Memory B cell (primary cell): ENCODE data around the gene AP4M1.

Experiments used
- ATAC-seq: fragments of 150-1000 bp; cut with Tn5 transposase; 2 replicates; pipeline ENCODE4 v1.10.0; 2021; ENCODE audit warnings: low read depth, mild to moderate bottlenecking, moderate library complexity
- DNase-seq, 2 donors: peaks; one replicate each; pipeline ENCODE4 v3.0.0; 2022; ENCODE audit warnings: low spot score in 2 of 2
- H3K27ac Mint-ChIP-seq: one replicate; pipeline ENCODE4 v1.8.0; 2022; ENCODE audit warnings: mild to moderate bottlenecking, moderate library complexity, mixed read lengths
- H3K27me3 Mint-ChIP-seq: one replicate; pipeline ENCODE4 v1.8.0; 2022; ENCODE audit warnings: mixed read lengths
- H3K36me3 Mint-ChIP-seq: one replicate; pipeline ENCODE4 v1.8.0; 2022; ENCODE audit warnings: mild to moderate bottlenecking, mixed read lengths
- H3K4me1 Mint-ChIP-seq: one replicate; pipeline ENCODE4 v1.8.0; 2022; ENCODE audit warnings: mixed read lengths
- H3K4me3 Mint-ChIP-seq: one replicate; pipeline ENCODE4 v1.8.0; 2022; ENCODE audit warnings: mild to moderate bottlenecking, moderate library complexity, mixed read lengths
- H3K9me3 Mint-ChIP-seq: one replicate; pipeline ENCODE4 v1.8.0; 2022; ENCODE audit warnings: mixed read lengths

The AP4M1 gene

GRCh38 chr7:100091411-100092181 lies 9.8 kb upstream of the AP4M1 start:
- no peak overlapping the region for H3K4me3 Mint-ChIP-seq
- H3K36me3 Mint-ChIP-seq: peaks cover 24% of the 10 kb centered on the region
- peaks cover 17% of the 10 kb centered on the region for H3K4me1 Mint-ChIP-seq
- no peak for ATAC-seq
- H3K27me3 Mint-ChIP-seq: no peaks in the 10 kb centered on the region
- H3K27ac Mint-ChIP-seq: peak overlapping the region; percentile 41
- no peaks in the 10 kb centered on the region for H3K9me3 Mint-ChIP-seq
- DNase-seq: no peak

- DNase-seq: no peak
- peaks cover 34% of the 10 kb centered on the region for H3K36me3 Mint-ChIP-seq
- H3K4me1 Mint-ChIP-seq: peaks cover 21% of the 10 kb centered on the region
- no peak overlapping the region for H3K27ac Mint-ChIP-seq
- no peak overlapping the region for H3K4me3 Mint-ChIP-seq
- no peaks in the 10 kb centered on the region for H3K9me3 Mint-ChIP-seq
- H3K27me3 Mint-ChIP-seq: no peaks in the 10 kb centered on the region
- no peak for ATAC-seq
Measured at GRCh38 chr7:100093054-100093453, 8.4 kb upstream of the AP4M1 start.

GRCh38 chr7:100093498-100093897 lies 7.9 kb upstream of the AP4M1 start:
- Mint-ChIP-seq H3K4me3 (no peak overlapping the region), H3K27ac (no peak overlapping the region), H3K36me3 (peaks cover 38% of the 10 kb centered on the region), H3K27me3 (no peaks in the 10 kb centered on the region), H3K9me3 (no peaks in the 10 kb centered on the region), H3K4me1 (peaks cover 25% of the 10 kb centered on the region)
- ATAC-seq (no peak), DNase-seq (no peak)

- Mint-ChIP-seq H3K27me3 (no peaks in the 10 kb centered on the region), H3K9me3 (no peaks in the 10 kb centered on the region), H3K27ac (no peak overlapping the region), H3K4me1 (peaks cover 30% of the 10 kb centered on the region), H3K4me3 (no peak overlapping the region), H3K36me3 (peaks cover 43% of the 10 kb centered on the region)
- DNase-seq: no peak
- ATAC-seq: no peak
Measured at GRCh38 chr7:100093925-100094486, 7.4 kb upstream of the AP4M1 start.

GRCh38 chr7:100095289-100095688 lies 6.2 kb upstream of the AP4M1 start:
- Mint-ChIP-seq H3K4me1 (peaks cover 30% of the 10 kb centered on the region), H3K27ac (no peak overlapping the region), H3K4me3 (no peak overlapping the region), H3K36me3 (peaks cover 47% of the 10 kb centered on the region), H3K27me3 (no peaks in the 10 kb centered on the region), H3K9me3 (no peaks in the 10 kb centered on the region)
- no peak for DNase-seq
- ATAC-seq: no peak

- no peak overlapping the region for H3K27ac Mint-ChIP-seq
- peaks cover 27% of the 10 kb centered on the region for H3K4me1 Mint-ChIP-seq
- no peaks in the 10 kb centered on the region for H3K9me3 Mint-ChIP-seq
- no peak for DNase-seq
- H3K4me3 Mint-ChIP-seq: no peak overlapping the region
- ATAC-seq: no peak
- peaks cover 44% of the 10 kb centered on the region for H3K36me3 Mint-ChIP-seq
- no peaks in the 10 kb centered on the region for H3K27me3 Mint-ChIP-seq
Measured at GRCh38 chr7:100095704-100096103, 5.7 kb upstream of the AP4M1 start.

- Mint-ChIP-seq H3K9me3 (no peaks in the 10 kb centered on the region), H3K4me1 (peaks cover 31% of the 10 kb centered on the region), H3K4me3 (peak overlapping the region; percentile 32), H3K27ac (peak overlapping the region; percentile 97), H3K36me3 (peaks cover 31% of the 10 kb centered on the region), H3K27me3 (no peaks in the 10 kb centered on the region)
- DNase-seq: no peak
- no peak for ATAC-seq
Measured at GRCh38 chr7:100098913-100099312, 2.5 kb upstream of the AP4M1 start.

GRCh38 chr7:100099452-100099851 lies 2.0 kb upstream of the AP4M1 start:
- peaks cover 31% of the 10 kb centered on the region for H3K4me1 Mint-ChIP-seq
- H3K27ac Mint-ChIP-seq: peak overlapping the region; percentile 97
- peak overlapping the region; percentile 82 for H3K4me3 Mint-ChIP-seq
- peaks cover 30% of the 10 kb centered on the region for H3K36me3 Mint-ChIP-seq
- DNase-seq: no peak
- H3K27me3 Mint-ChIP-seq: no peaks in the 10 kb centered on the region
- ATAC-seq: no peak
- no peaks in the 10 kb centered on the region for H3K9me3 Mint-ChIP-seq

GRCh38 chr7:100100420-100101015 lies 925 bp upstream of the AP4M1 start:
- Mint-ChIP-seq H3K4me1 (peaks cover 31% of the 10 kb centered on the region), H3K27ac (peak overlapping the region; percentile 97), H3K36me3 (peaks cover 30% of the 10 kb centered on the region), H3K9me3 (no peaks in the 10 kb centered on the region), H3K4me3 (peak overlapping the region; percentile 82), H3K27me3 (no peaks in the 10 kb centered on the region)
- DNase-seq (peak; percentile 89 to 93), ATAC-seq (peak; percentile 76)

- peaks cover 24% of the 10 kb centered on the region for H3K4me1 Mint-ChIP-seq
- peak overlapping the region; percentile 79 for H3K4me3 Mint-ChIP-seq
- peak overlapping the region; percentile 97 for H3K27ac Mint-ChIP-seq
- H3K27me3 Mint-ChIP-seq: no peaks in the 10 kb centered on the region
- H3K36me3 Mint-ChIP-seq: peaks cover 24% of the 10 kb centered on the region
- ATAC-seq (no peak), DNase-seq (no peak)
- H3K9me3 Mint-ChIP-seq: no peaks in the 10 kb centered on the region
Measured at GRCh38 chr7:100102950-100103840, 1.8 kb downstream of the AP4M1 start.

GRCh38 chr7:100105534-100105933 lies 4.1 kb downstream of the AP4M1 start:
- Mint-ChIP-seq H3K9me3 (no peaks in the 10 kb centered on the region), H3K36me3 (peaks cover 18% of the 10 kb centered on the region)
- no peak for ATAC-seq

GRCh38 chr7:100106633-100107032 lies 5.2 kb downstream of the AP4M1 start:
- peaks cover 21% of the 10 kb centered on the region for H3K36me3 Mint-ChIP-seq
- peaks cover 8% of the 10 kb centered on the region for H3K4me1 Mint-ChIP-seq
- H3K4me3 Mint-ChIP-seq: no peak overlapping the region
- DNase-seq: no peak
- no peak for ATAC-seq
- no peaks in the 10 kb centered on the region for H3K9me3 Mint-ChIP-seq
- H3K27me3 Mint-ChIP-seq: no peaks in the 10 kb centered on the region
- H3K27ac Mint-ChIP-seq: no peak overlapping the region

More at GRCh38 chr7:100105534-100105933, 4.1 kb downstream of the AP4M1 start:
- no peak overlapping the region for H3K4me3 Mint-ChIP-seq
- no peak for DNase-seq
- H3K27ac Mint-ChIP-seq: no peak overlapping the region
- peaks cover 8% of the 10 kb centered on the region for H3K4me1 Mint-ChIP-seq
- no peaks in the 10 kb centered on the region for H3K27me3 Mint-ChIP-seq

- Mint-ChIP-seq H3K36me3 (peaks cover 21% of the 10 kb centered on the region), H3K4me1 (peaks cover 8% of the 10 kb centered on the region), H3K27ac (no peak overlapping the region), H3K4me3 (no peak overlapping the region), H3K27me3 (no peaks in the 10 kb centered on the region), H3K9me3 (no peaks in the 10 kb centered on the region)
- DNase-seq: no peak
- ATAC-seq: no peak
Measured at GRCh38 chr7:100107125-100107737, 5.8 kb downstream of the AP4M1 start.
